ENCODE data around the gene ESYT3. TPM values are rescaled to one million over a fixed set of nuclear protein-coding genes. Genes with fewer than 3 reads are reported as not detected.

The ESYT3 gene
- total RNA-seq, 1 donor from 2014 or later = 0.23 TPM

DNA sequence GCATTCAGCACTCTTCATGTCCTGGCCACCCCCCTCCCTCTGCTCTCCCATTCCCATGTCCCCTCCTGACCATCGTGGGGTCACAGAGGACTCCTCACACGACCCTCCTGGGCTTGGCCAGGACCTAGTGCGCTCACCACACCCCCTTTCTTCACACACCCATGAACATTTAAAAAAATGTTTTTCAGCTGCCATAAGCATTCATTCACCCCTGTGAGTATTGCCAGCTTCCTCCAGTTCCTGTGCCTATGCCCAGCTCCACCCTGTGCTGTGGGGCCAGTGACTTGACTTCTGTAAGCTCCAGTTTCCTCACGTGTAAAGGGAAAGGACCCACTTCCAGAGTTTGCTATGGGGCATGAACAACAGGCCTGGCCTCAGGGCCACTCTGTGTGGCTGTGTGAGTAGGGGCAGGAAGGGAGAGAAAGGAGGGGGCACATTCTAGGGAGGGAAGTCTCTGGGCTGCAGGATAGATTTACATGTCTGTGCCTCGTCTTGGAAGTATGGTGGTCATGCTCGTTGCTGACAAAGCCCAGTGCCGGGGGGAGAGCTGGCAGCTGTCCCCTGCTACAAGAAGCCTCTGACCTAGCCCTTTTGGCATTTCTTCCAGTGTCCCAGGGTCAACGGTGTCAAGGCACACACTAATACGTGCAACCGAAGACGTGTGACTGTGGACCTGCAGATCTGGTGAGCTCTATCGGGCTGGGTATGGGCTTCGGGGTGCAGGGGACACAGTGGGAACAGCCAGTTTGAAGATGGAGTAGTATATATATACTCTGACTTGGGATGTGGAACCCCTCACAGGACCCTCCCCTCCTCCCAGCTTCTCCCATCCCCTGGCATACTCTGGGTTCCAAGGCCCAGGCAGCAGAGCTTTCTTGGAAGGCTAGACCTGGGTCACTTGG, 22.8 kb downstream of the ESYT3 start:
- Mint-ChIP-seq H3K4me3 (no peak overlapping the region), H3K9me3 (no peaks in the 10 kb centered on the region), H3K27ac (no peak overlapping the region), H3K27me3 (no peaks in the 10 kb centered on the region), H3K4me1 (peaks cover 7% of the 10 kb centered on the region), H3K36me3 (ENCODE audit: low read depth) (no peaks in the 10 kb centered on the region)
- intact Hi-C loops (cut with micrococcal nuclease) = no loop called here
- DNase-seq = no peak

DNA sequence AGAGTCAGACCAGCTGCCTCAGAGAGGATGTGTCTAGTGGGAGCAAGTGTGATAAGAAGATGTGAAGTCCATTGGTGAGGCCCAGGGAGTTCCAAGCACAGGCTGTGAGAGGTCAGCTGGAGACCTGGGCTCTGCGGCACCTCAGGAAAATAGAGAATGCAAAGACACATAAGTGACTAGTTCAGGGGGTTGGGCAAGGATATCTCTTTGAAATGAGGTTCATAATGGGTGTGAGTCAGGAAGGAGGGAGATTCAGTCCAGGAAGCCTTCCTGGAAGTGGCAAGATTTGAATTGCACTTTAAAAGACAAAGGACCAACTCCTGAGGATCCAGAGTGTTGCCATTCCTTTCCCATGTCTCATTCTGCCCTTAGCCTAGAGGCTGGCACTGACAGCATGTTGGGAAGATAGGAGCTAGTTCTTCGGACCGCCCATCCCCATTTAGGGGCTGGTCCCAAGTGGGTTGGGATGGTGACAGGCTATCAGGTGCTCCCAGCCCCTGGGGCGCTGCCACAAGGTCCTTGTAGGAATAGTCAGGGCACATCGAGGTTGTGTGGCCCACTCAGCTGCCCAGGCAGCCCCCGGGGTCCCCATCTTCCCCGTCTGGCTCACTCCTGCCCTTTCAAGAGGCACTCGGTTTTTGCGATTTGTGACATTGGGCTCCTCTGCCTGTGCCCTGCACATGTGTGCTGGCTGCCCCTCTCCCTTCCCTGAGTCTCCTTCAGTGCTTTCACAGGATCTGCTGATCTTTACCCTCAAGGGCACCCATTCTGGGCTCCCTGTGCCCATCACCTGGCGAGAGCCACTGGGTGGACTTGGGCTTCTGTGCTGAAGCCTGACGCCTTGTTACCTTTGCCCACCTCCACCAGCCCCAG, 23.7 kb downstream of the ESYT3 start:
- Mint-ChIP-seq H3K4me1 (peaks cover 7% of the 10 kb centered on the region), H3K9me3 (no peaks in the 10 kb centered on the region), H3K27me3 (no peaks in the 10 kb centered on the region), H3K4me3 (no peak overlapping the region), H3K27ac (peak overlapping the region; percentile 29), H3K36me3 (ENCODE audit: low read depth) (no peaks in the 10 kb centered on the region)
- no peak for DNase-seq
- intact Hi-C loops (cut with micrococcal nuclease) = no loop called here

DNA sequence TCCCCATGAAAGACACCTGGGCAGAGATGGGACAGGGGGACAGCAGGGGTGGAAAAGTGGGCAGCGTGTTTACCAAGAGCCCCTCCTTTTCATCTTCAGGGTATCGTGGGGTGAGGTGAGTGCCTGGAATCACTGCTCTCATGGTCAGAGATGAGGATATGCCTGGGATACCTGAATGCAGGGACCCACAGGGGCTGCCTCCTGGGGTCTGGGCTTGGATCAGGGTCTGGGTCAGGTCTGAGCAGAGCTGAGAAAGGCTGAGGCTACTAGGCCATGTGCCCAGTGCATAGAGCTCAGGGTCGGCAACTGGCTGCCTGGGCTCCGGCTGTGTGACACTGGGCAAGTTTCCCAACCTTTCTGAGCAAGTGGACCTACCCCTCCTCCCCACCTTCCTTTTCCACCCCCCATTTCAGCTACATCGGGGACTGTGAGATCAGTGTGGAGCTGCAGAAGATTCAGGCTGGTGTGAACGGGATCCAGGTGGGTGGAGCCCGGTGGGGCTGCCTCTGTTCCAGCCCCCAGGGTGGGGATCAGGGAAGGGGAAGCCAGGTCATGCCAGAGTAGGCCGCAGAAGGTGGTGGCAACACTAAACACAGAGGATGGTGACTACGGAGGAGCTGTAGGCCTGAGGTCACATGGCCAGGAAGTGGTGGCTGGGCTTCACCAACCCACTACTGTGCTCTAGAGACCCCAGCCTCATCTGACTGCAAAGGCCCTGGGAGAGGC, 24.5 kb downstream of the ESYT3 start:
- Mint-ChIP-seq H3K4me3 (no peak overlapping the region), H3K27ac (peak overlapping the region; percentile 29), H3K4me1 (peaks cover 7% of the 10 kb centered on the region), H3K27me3 (no peaks in the 10 kb centered on the region), H3K36me3 (ENCODE audit: low read depth) (no peaks in the 10 kb centered on the region), H3K9me3 (no peaks in the 10 kb centered on the region)
- DNase-seq = no peak
- intact Hi-C loops (cut with micrococcal nuclease) = no loop called here

DNA sequence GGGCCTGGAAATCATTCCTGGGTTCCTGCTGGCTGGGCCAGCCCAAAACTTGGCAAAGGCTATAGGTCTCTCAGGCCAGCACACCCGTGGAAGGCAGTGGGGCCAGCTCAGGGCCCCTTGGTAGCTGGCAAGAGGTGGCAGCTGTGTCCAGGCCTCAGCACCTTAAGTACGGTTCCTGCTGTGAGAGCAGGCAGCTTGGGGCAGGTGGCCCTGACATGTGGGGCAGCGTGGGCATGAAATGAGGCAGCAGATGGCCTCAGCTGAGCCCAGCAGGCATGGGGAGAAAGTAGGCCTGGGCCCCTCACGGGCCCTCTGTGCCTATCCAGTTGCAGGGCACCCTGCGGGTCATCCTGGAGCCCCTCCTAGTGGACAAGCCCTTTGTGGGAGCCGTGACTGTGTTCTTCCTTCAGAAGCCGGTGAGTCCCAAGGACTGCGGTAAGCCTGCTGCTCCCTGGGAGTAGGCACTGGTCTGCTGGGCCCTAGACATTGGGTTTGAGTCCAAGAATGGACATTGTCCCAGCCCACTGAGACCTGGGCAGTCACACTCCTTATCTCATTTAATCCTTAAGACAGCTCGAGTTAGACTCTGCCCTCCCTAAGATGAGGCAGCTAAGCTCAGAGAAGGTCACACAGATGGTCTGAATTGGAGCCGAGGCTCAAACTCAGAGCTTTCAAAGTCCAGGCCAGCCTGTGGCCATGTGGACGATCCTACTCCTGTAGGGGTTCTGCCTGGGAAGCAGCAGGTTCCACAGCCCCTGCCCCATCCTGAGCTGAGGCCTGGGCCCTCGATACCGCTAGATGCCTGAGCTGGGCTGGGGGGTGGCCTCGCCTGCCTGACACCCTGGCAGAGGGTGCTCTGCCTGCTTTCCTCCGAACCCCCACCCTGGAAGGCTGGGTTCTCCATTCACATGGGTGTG, 25.5 kb downstream of the ESYT3 start:
- H3K27me3 Mint-ChIP-seq = no peaks in the 10 kb centered on the region
- H3K36me3 Mint-ChIP-seq (ENCODE audit: low read depth) = no peaks in the 10 kb centered on the region
- H3K4me3 Mint-ChIP-seq = no peak overlapping the region
- H3K27ac Mint-ChIP-seq = no peak overlapping the region
- intact Hi-C loops (cut with micrococcal nuclease) = no loop called here
- no peak for DNase-seq
- H3K4me1 Mint-ChIP-seq = peaks cover 7% of the 10 kb centered on the region
- H3K9me3 Mint-ChIP-seq = no peaks in the 10 kb centered on the region

DNA sequence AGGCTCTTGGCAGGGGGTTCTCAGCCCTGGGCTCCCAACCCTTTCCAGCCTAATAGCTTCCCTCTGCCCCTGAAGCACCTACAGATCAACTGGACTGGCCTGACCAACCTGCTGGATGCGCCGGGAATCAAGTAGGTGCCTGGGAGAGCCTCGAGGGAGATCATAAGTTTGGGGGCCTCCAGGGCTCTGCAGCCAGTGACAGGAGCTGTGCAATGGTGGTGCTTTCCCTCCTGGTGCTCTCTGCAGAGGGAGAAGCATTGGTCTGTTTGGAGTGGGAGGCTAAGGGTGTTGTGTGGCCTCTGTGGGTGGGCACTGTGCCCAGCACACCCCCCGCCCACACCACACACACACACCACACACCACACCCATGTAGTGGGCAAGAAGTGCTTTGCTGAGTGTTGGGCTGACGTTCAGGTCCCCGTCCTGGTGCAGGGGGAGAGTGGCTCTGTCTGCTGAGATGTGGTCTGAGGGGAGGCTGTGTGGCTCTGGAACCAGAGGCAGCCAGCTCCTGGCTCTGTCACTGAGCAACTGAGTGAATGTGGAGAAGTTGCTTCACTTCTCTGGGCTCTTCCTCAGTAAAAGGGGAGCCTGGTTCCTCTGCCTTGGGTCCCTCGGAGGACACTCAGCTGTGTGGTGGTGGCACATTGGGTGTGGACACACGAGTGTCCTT, 26.3 kb downstream of the ESYT3 start:
- no peaks in the 10 kb centered on the region for H3K36me3 Mint-ChIP-seq (ENCODE audit: low read depth)
- H3K9me3 Mint-ChIP-seq = no peaks in the 10 kb centered on the region
- H3K4me1 Mint-ChIP-seq = peaks cover 6% of the 10 kb centered on the region
- no peaks in the 10 kb centered on the region for H3K27me3 Mint-ChIP-seq
- H3K4me3 Mint-ChIP-seq = no peak overlapping the region
- no peak for DNase-seq
- no peak overlapping the region for H3K27ac Mint-ChIP-seq
- intact Hi-C loops (cut with micrococcal nuclease) = no loop called here

DNA sequence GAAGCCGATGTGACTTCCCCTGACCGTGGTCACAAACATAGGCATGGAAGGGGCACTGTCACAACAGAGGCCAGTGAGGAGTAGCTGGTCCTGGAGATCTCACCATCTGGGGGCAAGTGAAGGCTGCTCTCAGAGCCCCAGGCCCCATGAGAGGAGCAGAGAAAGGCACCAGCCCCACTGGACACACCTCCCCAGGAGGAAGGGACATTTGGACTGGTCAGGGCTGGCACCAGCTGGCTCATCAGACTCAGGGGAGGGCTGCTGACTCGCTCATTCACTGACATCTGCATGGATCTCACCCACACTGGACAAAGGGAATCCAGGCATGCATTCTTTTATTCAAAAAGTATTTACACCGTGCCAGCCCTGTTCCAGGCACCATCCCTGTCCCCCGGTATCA, 26.8 kb downstream of the ESYT3 start:
- H3K36me3 Mint-ChIP-seq (ENCODE audit: low read depth) = no peaks in the 10 kb centered on the region
- H3K4me1 Mint-ChIP-seq = no peaks in the 10 kb centered on the region

DNA sequence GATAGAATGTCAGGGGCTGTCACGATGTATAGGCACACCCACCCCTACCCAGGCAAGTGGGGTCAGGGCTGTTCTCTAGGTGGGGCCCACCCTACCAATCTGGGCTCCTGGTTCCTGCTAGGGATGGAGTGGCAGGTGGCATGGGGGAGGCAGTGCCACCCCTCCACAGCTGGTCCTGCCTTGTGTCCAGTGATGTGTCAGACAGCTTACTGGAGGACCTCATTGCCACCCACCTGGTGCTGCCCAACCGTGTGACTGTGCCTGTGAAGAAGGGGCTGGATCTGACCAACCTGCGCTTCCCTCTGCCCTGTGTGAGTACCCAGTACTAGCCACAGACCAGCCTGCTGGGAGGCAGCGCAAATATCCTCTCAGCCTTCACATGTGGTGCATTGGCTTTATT, 27.5 kb downstream of the ESYT3 start:
- H3K27me3 Mint-ChIP-seq = no peaks in the 10 kb centered on the region
- no peak for DNase-seq
- no peak overlapping the region for H3K27ac Mint-ChIP-seq
- no peaks in the 10 kb centered on the region for H3K4me1 Mint-ChIP-seq
- H3K36me3 Mint-ChIP-seq (ENCODE audit: low read depth) = no peaks in the 10 kb centered on the region
- no peak overlapping the region for H3K4me3 Mint-ChIP-seq
- intact Hi-C loops (cut with micrococcal nuclease) = no loop called here
- H3K9me3 Mint-ChIP-seq = no peaks in the 10 kb centered on the region

More for the DNA sequence above, 26.8 kb downstream of the ESYT3 start:
- Mint-ChIP-seq H3K9me3 (no peaks in the 10 kb centered on the region), H3K4me3 (no peak overlapping the region), H3K27ac (no peak overlapping the region), H3K27me3 (no peaks in the 10 kb centered on the region)
- intact Hi-C loops (cut with micrococcal nuclease) = no loop called here
- DNase-seq = no peak

DNA sequence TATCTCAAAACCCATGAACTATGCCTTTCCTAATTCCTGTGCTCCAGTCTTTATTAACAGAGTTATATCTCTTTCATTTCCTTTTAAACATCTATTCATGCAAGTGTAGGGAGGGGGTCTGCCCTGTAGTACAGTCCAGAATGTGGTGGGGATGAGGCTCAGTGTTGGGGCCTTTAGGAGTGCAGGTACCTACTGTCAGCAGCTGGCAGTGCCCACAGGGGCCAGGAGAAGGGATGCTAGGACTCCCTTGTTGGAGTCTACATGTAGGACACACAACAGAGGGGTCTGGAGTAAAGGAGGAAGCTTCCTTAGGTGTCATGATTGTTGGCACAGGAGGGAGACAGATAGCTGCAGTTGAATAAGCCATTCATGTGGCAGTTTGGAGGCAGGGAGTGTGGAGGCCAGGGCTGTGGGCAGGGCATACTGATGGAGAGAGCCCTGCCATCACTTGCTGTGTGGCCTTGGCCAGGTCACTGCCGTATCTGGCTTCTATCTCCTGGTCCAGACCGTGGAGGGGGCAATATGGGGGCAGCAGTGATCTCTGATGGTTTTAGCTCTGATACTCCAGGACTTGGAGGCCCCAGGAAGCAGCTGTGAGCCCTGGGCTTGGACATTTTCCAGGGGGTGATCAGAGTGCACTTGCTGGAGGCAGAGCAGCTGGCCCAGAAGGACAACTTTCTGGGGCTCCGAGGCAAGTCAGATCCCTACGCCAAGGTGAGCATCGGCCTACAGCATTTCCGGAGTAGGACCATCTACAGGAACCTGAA, 29.5 kb downstream of the ESYT3 start:
- intact Hi-C loops (cut with micrococcal nuclease) = no loop called here
- no peaks in the 10 kb centered on the region for H3K4me1 Mint-ChIP-seq
- DNase-seq = no peak
- no peak overlapping the region for H3K4me3 Mint-ChIP-seq
- H3K9me3 Mint-ChIP-seq = no peaks in the 10 kb centered on the region
- no peak overlapping the region for H3K27ac Mint-ChIP-seq
- no peaks in the 10 kb centered on the region for H3K36me3 Mint-ChIP-seq (ENCODE audit: low read depth)
- H3K27me3 Mint-ChIP-seq = no peaks in the 10 kb centered on the region

DNA sequence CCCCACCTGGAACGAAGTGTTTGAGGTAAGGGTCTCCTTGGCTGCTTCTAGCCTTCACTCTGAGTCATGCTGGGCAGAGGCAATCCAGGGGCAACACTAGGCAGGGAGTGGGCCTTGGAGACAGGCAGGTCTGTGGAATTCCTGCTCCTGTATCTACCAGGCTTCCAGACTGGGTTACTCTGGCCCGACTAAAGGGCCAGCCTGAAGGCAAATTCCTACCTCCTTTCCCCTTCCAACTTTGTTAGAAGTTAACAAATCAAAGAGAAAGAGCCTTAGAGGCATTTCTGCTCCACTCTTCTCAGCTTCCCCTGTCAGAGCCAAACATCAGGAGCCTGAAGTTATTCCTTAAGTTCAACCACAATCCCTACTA, 30.1 kb downstream of the ESYT3 start:
- no peak overlapping the region for H3K27ac Mint-ChIP-seq
- H3K4me1 Mint-ChIP-seq = no peaks in the 10 kb centered on the region
- intact Hi-C loops (cut with micrococcal nuclease) = no loop called here
- DNase-seq = no peak
- H3K9me3 Mint-ChIP-seq = no peaks in the 10 kb centered on the region
- no peaks in the 10 kb centered on the region for H3K36me3 Mint-ChIP-seq (ENCODE audit: low read depth)
- no peaks in the 10 kb centered on the region for H3K27me3 Mint-ChIP-seq
- H3K4me3 Mint-ChIP-seq = no peak overlapping the region

DNA sequence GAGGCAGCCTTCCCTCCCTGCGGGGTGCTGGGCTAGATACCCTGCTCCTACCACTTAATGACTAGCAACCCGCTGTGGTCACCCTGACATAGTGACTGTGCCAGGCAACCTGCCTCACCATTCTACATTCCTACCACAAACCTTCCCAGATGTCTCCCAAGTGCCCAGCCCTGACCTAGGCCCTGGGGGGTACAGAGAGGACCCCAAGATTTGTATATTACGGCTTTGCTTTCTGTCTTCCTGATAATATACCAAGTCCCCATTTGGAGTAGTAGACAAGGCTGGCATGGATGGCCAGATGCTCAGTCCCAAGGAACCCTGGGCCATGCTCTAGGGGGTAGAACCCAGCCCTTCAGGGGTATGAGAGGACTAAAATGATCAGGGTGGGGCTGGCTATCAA, 31.0 kb downstream of the ESYT3 start:
- DNase-seq = no peak
- intact Hi-C loops (cut with micrococcal nuclease) = no loop called here
- H3K4me3 Mint-ChIP-seq = no peak overlapping the region
- H3K27me3 Mint-ChIP-seq = no peaks in the 10 kb centered on the region
- H3K36me3 Mint-ChIP-seq (ENCODE audit: low read depth) = no peaks in the 10 kb centered on the region
- no peaks in the 10 kb centered on the region for H3K9me3 Mint-ChIP-seq
- no peak overlapping the region for H3K27ac Mint-ChIP-seq
- H3K4me1 Mint-ChIP-seq = no peaks in the 10 kb centered on the region

DNA sequence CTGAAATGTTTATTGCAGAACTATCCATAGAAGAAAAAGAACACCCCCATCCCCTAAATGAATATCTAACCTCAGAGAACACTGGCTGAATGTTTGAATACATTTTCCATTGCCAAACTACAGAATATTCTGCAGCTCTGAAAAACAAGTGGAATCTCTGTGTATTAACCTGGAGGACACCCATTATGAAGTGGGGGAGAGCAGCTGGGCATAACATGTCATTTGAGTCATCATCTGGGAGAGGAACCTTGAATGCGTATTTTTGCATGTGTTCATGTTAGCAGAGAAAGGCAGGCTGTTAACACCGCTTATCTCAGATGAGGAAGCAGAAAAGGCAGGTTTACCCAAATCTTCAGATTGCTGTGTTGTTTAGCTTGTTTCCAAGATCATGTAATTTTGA, 31.5 kb downstream of the ESYT3 start:
- intact Hi-C loops (cut with micrococcal nuclease) = no loop called here

DNA sequence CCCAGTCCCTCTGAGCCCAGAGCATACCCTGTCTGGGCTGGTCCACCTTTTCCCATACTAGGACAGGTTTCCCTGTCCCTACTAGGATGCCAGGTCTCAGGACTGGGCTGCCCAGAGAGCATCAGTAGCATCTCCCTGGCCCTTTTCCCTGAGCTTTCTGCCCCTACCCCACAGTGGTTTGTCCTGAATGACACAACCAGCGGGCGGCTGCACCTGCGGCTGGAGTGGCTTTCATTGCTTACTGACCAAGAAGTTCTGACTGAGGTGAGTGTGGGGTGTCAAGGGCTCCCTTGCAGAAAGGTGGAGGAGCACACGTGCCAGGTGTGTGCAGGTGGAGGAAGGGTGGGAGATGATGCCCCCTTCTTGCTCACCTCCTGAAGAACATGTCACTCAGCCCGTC, 33.5 kb downstream of the ESYT3 start:
- intact Hi-C loops (cut with micrococcal nuclease) = no loop called here
- Mint-ChIP-seq H3K27ac (no peak overlapping the region), H3K9me3 (no peaks in the 10 kb centered on the region), H3K4me3 (no peak overlapping the region), H3K36me3 (ENCODE audit: low read depth) (no peaks in the 10 kb centered on the region), H3K4me1 (no peaks in the 10 kb centered on the region), H3K27me3 (no peaks in the 10 kb centered on the region)
- no peak for DNase-seq

More for the DNA sequence above, 31.5 kb downstream of the ESYT3 start:
- no peaks in the 10 kb centered on the region for H3K36me3 Mint-ChIP-seq (ENCODE audit: low read depth)
- no peaks in the 10 kb centered on the region for H3K27me3 Mint-ChIP-seq
- no peaks in the 10 kb centered on the region for H3K4me1 Mint-ChIP-seq
- no peak for DNase-seq
- no peak overlapping the region for H3K27ac Mint-ChIP-seq
- H3K4me3 Mint-ChIP-seq = no peak overlapping the region
- no peaks in the 10 kb centered on the region for H3K9me3 Mint-ChIP-seq
